Testis (tissue), 3 donors: Measurements from ENCODE around the gene GP1BB. TPM values are rescaled to one million over a fixed set of nuclear protein-coding genes. Genes with fewer than 3 reads are reported as not detected.

ENCODE experiments used
- DNase-seq: peaks from one replicate; pipeline ENCODE4 v3.0.0-alpha.2; 2019
- H3K27ac ChIP-seq, 2 donors: fragments of 200-600 bp; sonication (generic); one replicate each; pipeline ENCODE4 v1.5.1; 2019
- H3K27me3 ChIP-seq: fragments of 200-600 bp; sonication (generic); one replicate; pipeline ENCODE4 v1.5.1; 2019
- H3K36me3 ChIP-seq: fragments of 200-600 bp; sonication (generic); one replicate; pipeline ENCODE4 v1.5.1; 2017; ENCODE audit warnings: low read depth; ENCODE audit errors: missing control alignments
- H3K4me1 ChIP-seq: fragments of 200-600 bp; sonication (generic); one replicate; pipeline ENCODE4 v1.5.1; 2019
- H3K4me3 ChIP-seq, 2 donors: fragments of 200-600 bp; sonication (generic); one replicate each; pipeline ENCODE4 v1.5.1; 2017 to 2019
- H3K9me3 ChIP-seq: fragments of 200-600 bp; sonication (generic); one replicate; pipeline ENCODE4 v1.5.1; 2017
- CTCF ChIP-seq, 3 experiments: fragments of 450-650 bp in 2 of 3; fragments of 200-600 bp in 1 of 3; sonication (generic) in 1 of 3; IDR thresholded peaks; one replicate each; pipeline ENCODE4 v1.5.1; 2016 to 2019; ENCODE audit warnings: antibody characterized with exemption in 3 of 3, mild to moderate bottlenecking in 2 of 3, moderate library complexity in 1 of 3
- POLR2A ChIP-seq: fragments of 450-650 bp; IDR thresholded peaks from one replicate; pipeline ENCODE4 v1.6.1; 2017; ENCODE audit warnings: antibody characterized with exemption, mild to moderate bottlenecking, moderate library complexity
- WGBS, 2 donors: methylation state at CpG; one replicate each; pipeline ENCODE4 v1.1.5; 2018; 5-methylcytosine and 5-hydroxymethylcytosine counted together
- intact Hi-C: fragments of 100-400 bp; cut with DNase I; formaldehyde crosslinking; loops from one replicate; pipeline ENCODE4 v1.15.1; 2023; ENCODE audit warnings: low total_unique reads
- polyA plus RNA-seq: library from polyadenylated mRNA; stranded (reverse); fragments of 350-450 nt; fragmentation: Illumina TruSeq; extraction: RNeasy Lipid Tissue Mini Kit (QIAGEN cat#74804); gene quantifications from one replicate; pipeline ENCODE4 v1.2.3, GENCODE V29; 2014; ENCODE audit warnings: low read depth, low replicate concordance; ENCODE audit not compliant: insufficient read depth
- total RNA-seq, 2 donors: library from RNA; depleted of rRNA; stranded (reverse); fragments of >200 nt; gene quantifications; one replicate each; pipeline ENCODE4 v1.2.3, GENCODE V29; 2016

The GP1BB gene
- total and polyA plus RNA-seq, 3 donors from 2014 or later: 28.0 to 65.1 TPM; not detected in 1

- TF ChIP-seq POLR2A: no peak
- TF ChIP-seq CTCF (IDR thresholded peaks at IDR 0.05): no peak
- Histone ChIP-seq H3K27me3 (no peaks in the 10 kb centered on the region), H3K27ac (no peak within 1 kb of the TSS), H3K9me3 (no peaks in the 10 kb centered on the region), H3K4me3 (peak within 1 kb of the TSS in 1 of 2 donors; percentile 24), H3K36me3 (no peaks in the 10 kb centered on the region), H3K4me1 (no peaks in the 10 kb centered on the region)
- WGBS, 2 donors: 4 to 8% methylated on average over 24 to 58 of the region's 79 CpGs
- intact Hi-C loops: no loop called here
- DNase-seq: no peak
Measured at GRCh38 chr22:19760058-19760950, 37.0 kb downstream of the GP1BB start, which contains the start of gene TBX1. TSS of gene TBX1 (plus strand) at chr22:19760778. CDS start at chr22:19760844, 66 bp downstream.

- TF ChIP-seq CTCF (IDR thresholded peaks at IDR 0.05) (no peak), POLR2A (no peak)
- H3K36me3 ChIP-seq: no peaks in the 10 kb centered on the region
- no peaks in the 10 kb centered on the region for H3K4me1 ChIP-seq
- intact Hi-C loops: no loop called here
- no peaks in the 10 kb centered on the region for H3K9me3 ChIP-seq
- no peak overlapping the region for H3K27ac ChIP-seq
- no peak for DNase-seq
- peak overlapping the region in 1 of 2 donors; percentile 24 for H3K4me3 ChIP-seq
- 10 to 60% methylated on average over 2 to 112 of the region's 117 CpGs for WGBS, 2 donors
- no peaks in the 10 kb centered on the region for H3K27me3 ChIP-seq
Measured at GRCh38 chr22:19760951-19761724, 37.8 kb downstream of the GP1BB start.

GRCh38 chr22:19761725-19762567 is 38.6 kb downstream of the GP1BB start:
- H3K27ac ChIP-seq: no peak overlapping the region
- intact Hi-C loops: no loop called here
- DNase-seq: no peak
- H3K4me1 ChIP-seq: peaks cover 2% of the 10 kb centered on the region
- TF ChIP-seq CTCF (IDR thresholded peaks at IDR 0.05): no peak
- TF ChIP-seq POLR2A: no peak
- 67 to 82% methylated on average over 20 to 33 of the region's 33 CpGs for WGBS, 2 donors
- H3K4me3 ChIP-seq: no peak overlapping the region
- no peaks in the 10 kb centered on the region for H3K36me3 ChIP-seq
- H3K27me3 ChIP-seq: no peaks in the 10 kb centered on the region
- H3K9me3 ChIP-seq: no peaks in the 10 kb centered on the region

GRCh38 chr22:19762568-19763457 is 39.5 kb downstream of the GP1BB start:
- no peak for DNase-seq
- 88 to 89% methylated on average over 20 to 34 of the region's 34 CpGs for WGBS, 2 donors
- no peak for TF ChIP-seq CTCF (IDR thresholded peaks at IDR 0.05)
- no peak for TF ChIP-seq POLR2A
- Histone ChIP-seq H3K27ac (no peak overlapping the region), H3K9me3 (no peaks in the 10 kb centered on the region), H3K4me1 (peaks cover 6% of the 10 kb centered on the region), H3K4me3 (no peak overlapping the region), H3K36me3 (no peaks in the 10 kb centered on the region), H3K27me3 (no peaks in the 10 kb centered on the region)
- intact Hi-C loops: no loop called here
